Testis (tissue), 3 donors: ENCODE data around the gene SYT11. TPM values are rescaled to one million over a fixed set of nuclear protein-coding genes. Genes with fewer than 3 reads are reported as not detected.

Experiments
- DNase-seq: peaks from one replicate; pipeline ENCODE4 v3.0.0-alpha.2; 2019
- H3K27ac ChIP-seq, 2 donors: fragments of 200-600 bp; sonication (generic); one replicate each; pipeline ENCODE4 v1.5.1; 2019
- H3K27me3 ChIP-seq: fragments of 200-600 bp; sonication (generic); one replicate; pipeline ENCODE4 v1.5.1; 2019
- H3K36me3 ChIP-seq: fragments of 200-600 bp; sonication (generic); one replicate; pipeline ENCODE4 v1.5.1; 2017; ENCODE audit warnings: low read depth; ENCODE audit errors: missing control alignments
- H3K4me1 ChIP-seq: fragments of 200-600 bp; sonication (generic); one replicate; pipeline ENCODE4 v1.5.1; 2019
- H3K4me3 ChIP-seq, 2 donors: fragments of 200-600 bp; sonication (generic); one replicate each; pipeline ENCODE4 v1.5.1; 2017 to 2019
- H3K9me3 ChIP-seq: fragments of 200-600 bp; sonication (generic); one replicate; pipeline ENCODE4 v1.5.1; 2017
- POLR2A ChIP-seq: fragments of 450-650 bp; IDR thresholded peaks from one replicate; pipeline ENCODE4 v1.6.1; 2017; ENCODE audit warnings: antibody characterized with exemption, mild to moderate bottlenecking, moderate library complexity
- WGBS, 2 donors: methylation state at CpG; one replicate each; pipeline ENCODE4 v1.1.5; 2018; 5-methylcytosine and 5-hydroxymethylcytosine counted together
- intact Hi-C: fragments of 100-400 bp; cut with DNase I; formaldehyde crosslinking; loops from one replicate; pipeline ENCODE4 v1.15.1; 2023; ENCODE audit warnings: low total_unique reads
- polyA plus RNA-seq: library from polyadenylated mRNA; stranded (reverse); fragments of 350-450 nt; fragmentation: Illumina TruSeq; extraction: RNeasy Lipid Tissue Mini Kit (QIAGEN cat#74804); gene quantifications from one replicate; pipeline ENCODE4 v1.2.3, GENCODE V29; 2014; ENCODE audit warnings: low read depth, low replicate concordance; ENCODE audit not compliant: insufficient read depth
- total RNA-seq, 2 donors: library from RNA; depleted of rRNA; stranded (reverse); fragments of >200 nt; gene quantifications; one replicate each; pipeline ENCODE4 v1.2.3, GENCODE V29; 2016
- TF ChIP-seq, protein P1 (sequence below), 3 experiments: fragments of 450-650 bp in 2 of 3; fragments of 200-600 bp in 1 of 3; sonication (generic) in 1 of 3; IDR thresholded peaks; one replicate each; pipeline ENCODE4 v1.5.1; 2016 to 2019; ENCODE audit warnings: antibody characterized with exemption in 3 of 3, mild to moderate bottlenecking in 2 of 3, moderate library complexity in 1 of 3

Gene SYT11
- total and polyA plus RNA-seq, 3 donors from 2014 or later: 17.9 to 23.4 (median 19.7) TPM

- TF ChIP-seq, protein P1, sequence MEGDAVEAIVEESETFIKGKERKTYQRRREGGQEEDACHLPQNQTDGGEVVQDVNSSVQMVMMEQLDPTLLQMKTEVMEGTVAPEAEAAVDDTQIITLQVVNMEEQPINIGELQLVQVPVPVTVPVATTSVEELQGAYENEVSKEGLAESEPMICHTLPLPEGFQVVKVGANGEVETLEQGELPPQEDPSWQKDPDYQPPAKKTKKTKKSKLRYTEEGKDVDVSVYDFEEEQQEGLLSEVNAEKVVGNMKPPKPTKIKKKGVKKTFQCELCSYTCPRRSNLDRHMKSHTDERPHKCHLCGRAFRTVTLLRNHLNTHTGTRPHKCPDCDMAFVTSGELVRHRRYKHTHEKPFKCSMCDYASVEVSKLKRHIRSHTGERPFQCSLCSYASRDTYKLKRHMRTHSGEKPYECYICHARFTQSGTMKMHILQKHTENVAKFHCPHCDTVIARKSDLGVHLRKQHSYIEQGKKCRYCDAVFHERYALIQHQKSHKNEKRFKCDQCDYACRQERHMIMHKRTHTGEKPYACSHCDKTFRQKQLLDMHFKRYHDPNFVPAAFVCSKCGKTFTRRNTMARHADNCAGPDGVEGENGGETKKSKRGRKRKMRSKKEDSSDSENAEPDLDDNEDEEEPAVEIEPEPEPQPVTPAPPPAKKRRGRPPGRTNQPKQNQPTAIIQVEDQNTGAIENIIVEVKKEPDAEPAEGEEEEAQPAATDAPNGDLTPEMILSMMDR (IDR thresholded peaks at IDR 0.05): no peak
- no peak for TF ChIP-seq POLR2A
- intact Hi-C loops: no loop called here
- Histone ChIP-seq H3K4me3 (no peak overlapping the region), H3K9me3 (no peaks in the 10 kb centered on the region), H3K27me3 (no peaks in the 10 kb centered on the region), H3K36me3 (no peaks in the 10 kb centered on the region), H3K27ac (peak overlapping the region; percentile 88 to 96), H3K4me1 (peaks cover 18% of the 10 kb centered on the region)
- no peak for DNase-seq
- 36 to 38% methylated on average over 2 of the region's 2 CpGs for WGBS, 2 donors
Observed at GRCh38 chr1:155860970-155861510, 1.7 kb downstream of the SYT11 start.

DNA sequence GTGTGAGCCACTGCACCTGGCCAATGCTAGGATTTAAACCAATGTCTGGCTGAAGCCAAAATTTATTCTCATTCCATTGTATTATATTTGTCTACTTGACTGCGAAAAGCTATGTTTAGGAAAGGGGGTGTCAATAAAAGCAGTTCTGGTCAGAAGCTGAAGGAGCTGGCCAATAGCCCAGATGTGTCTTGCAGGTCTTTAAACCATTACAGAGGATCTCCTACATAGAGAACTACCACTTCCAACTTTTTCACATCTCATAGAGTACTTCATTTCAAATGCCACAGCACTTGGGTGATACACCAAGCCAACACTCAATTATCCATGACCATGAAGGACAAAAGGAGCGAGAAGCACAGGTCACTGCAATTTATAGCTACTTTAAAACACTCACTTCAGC is 2.5 kb downstream of the SYT11 start:
- 94 to 100% methylated on average over 2 of the region's 2 CpGs for WGBS, 2 donors
- TF ChIP-seq, protein P1 (IDR thresholded peaks at IDR 0.05): no peak
- no peak for TF ChIP-seq POLR2A
- peaks cover 13% of the 10 kb centered on the region for H3K4me1 ChIP-seq
- intact Hi-C loops: no loop called here
- no peaks in the 10 kb centered on the region for H3K36me3 ChIP-seq
- H3K4me3 ChIP-seq: no peak overlapping the region
- H3K9me3 ChIP-seq: no peaks in the 10 kb centered on the region
- H3K27ac ChIP-seq: no peak overlapping the region
- H3K27me3 ChIP-seq: no peaks in the 10 kb centered on the region
- DNase-seq: no peak

GRCh38 chr1:155864393-155864792 is 5.0 kb downstream of the SYT11 start:
- H3K4me3 ChIP-seq: no peak overlapping the region
- H3K27ac ChIP-seq: no peak overlapping the region
- intact Hi-C loops: no loop called here
- H3K27me3 ChIP-seq: no peaks in the 10 kb centered on the region
- DNase-seq: no peak
- H3K36me3 ChIP-seq: no peaks in the 10 kb centered on the region
- H3K9me3 ChIP-seq: no peaks in the 10 kb centered on the region
- peaks cover 13% of the 10 kb centered on the region for H3K4me1 ChIP-seq
- TF ChIP-seq POLR2A: no peak
- TF ChIP-seq, protein P1 (IDR thresholded peaks at IDR 0.05): no peak

GRCh38 chr1:155867766-155868165 is 8.4 kb downstream of the SYT11 start:
- H3K4me3 ChIP-seq: no peak overlapping the region
- no peak overlapping the region for H3K27ac ChIP-seq
- no peaks in the 10 kb centered on the region for H3K27me3 ChIP-seq
- DNase-seq: no peak
- H3K4me1 ChIP-seq: peaks cover 25% of the 10 kb centered on the region
- H3K36me3 ChIP-seq: no peaks in the 10 kb centered on the region
- H3K9me3 ChIP-seq: no peaks in the 10 kb centered on the region
- TF ChIP-seq, protein P1 (IDR thresholded peaks at IDR 0.05): no peak
- no peak for TF ChIP-seq POLR2A
- WGBS, 2 donors: 94 to 95% methylated on average over 8 of the region's 8 CpGs
- intact Hi-C loops: no loop called here

DNA sequence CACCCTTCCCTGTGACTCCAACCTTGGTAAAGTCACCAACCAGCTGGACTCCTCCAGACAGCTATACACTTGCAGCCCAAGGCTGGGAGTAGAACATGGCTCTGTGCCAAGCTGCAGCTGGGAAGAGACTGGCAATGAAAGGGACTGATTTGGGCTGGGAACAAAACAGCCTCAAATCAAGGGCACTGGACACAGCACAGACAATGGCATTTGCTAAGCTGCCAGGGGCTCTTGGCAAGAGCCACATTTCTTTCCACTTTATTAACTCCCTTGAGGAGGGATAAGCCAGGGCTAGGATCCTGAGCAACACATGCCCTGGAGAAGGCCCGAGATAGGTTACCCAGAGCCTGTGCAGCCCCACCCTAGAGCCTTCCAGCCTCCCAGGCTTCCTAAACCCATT is 12.0 kb downstream of the SYT11 start:
- peak overlapping the region; percentile 5 to 9 for H3K27ac ChIP-seq

More for the DNA sequence above, 12.0 kb downstream of the SYT11 start:
- no peaks in the 10 kb centered on the region for H3K9me3 ChIP-seq
- DNase-seq: peak; percentile 89
- peaks cover 25% of the 10 kb centered on the region for H3K4me1 ChIP-seq
- H3K36me3 ChIP-seq: no peaks in the 10 kb centered on the region
- no peak for TF ChIP-seq POLR2A
- TF ChIP-seq, protein P1 (IDR thresholded peaks at IDR 0.05): no peak
- no peaks in the 10 kb centered on the region for H3K27me3 ChIP-seq
- 22 to 56% methylated on average over 1 of the region's 1 CpG for WGBS, 2 donors
- H3K4me3 ChIP-seq: no peak overlapping the region
- intact Hi-C loops: no loop called here
